ENCODE data around the gene MAP3K3.

DNA sequence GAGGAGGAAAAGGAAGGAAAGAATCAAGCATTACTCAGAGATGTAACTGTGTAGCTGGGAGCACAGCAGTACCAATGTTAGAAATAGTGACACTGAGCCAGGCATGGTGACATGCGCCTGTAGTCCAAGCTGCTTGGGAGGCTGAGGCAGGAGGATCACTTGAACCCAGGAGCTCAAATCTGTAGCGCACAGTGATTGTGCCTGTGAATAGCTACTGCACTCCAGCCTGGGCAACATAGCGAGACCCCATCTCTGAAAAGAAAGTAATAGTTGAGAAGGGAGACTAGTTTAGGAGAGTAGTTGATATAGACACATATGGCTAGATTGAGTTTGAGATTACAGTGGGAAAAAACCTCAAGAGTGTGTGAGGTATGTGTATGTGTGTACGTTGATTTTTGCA lies 17.8 kb downstream of the MAP3K3 start:
- TF ChIP-seq GATA2 (IDR thresholded peaks at IDR 0.05; ENCODE audit: low read depth, low read length): no peak
- TF ChIP-seq GATA3 (IDR thresholded peaks at IDR 0.05; ENCODE audit: low read depth, low read length): no peak

All from SH-SY5Y (cell line).